ENCODE results near the gene PAPPA. TPM values are rescaled to one million over a fixed set of nuclear protein-coding genes. Genes with fewer than 3 reads are reported as not detected.
A peak's percentile ranks its signal among the peaks of the same experiment; 100 is the strongest.

The PAPPA gene
- total and polyA plus RNA-seq, 9 of the 15 experiments (the other 6 are each of a cell fraction or from before 2014, with no cell fraction given): 0.06 to 0.18 (median 0.11) TPM

- 19% methylated on average over 27 of the region's 27 CpGs for WGBS (ENCODE audit: insufficient coverage, low coverage, missing lambda C conversion rate)
- H3K36me3 ChIP-seq (ENCODE audit: control insufficient read depth, insufficient read depth, low read length): no peaks in the 10 kb centered on the region
- ATAC-seq (no peak), FAIRE-seq (no peak), DNase-seq (ENCODE audit: extremely low read depth in 1 of 4, low spot score in 3 of 4) (no peak)
- H3K4me2 ChIP-seq (ENCODE audit: insufficient read depth, low read length): no peak overlapping the region
- no peak overlapping the region for H2AFZ ChIP-seq (ENCODE audit: low read depth, low read length)
- no peaks in the 10 kb centered on the region for H4K20me1 ChIP-seq (replicated peaks; ENCODE audit: control insufficient read depth, insufficient read depth, low read length)
- TF ChIP-seq CTBP1 (IDR thresholded peaks at IDR 0.05; ENCODE audit: borderline replicate concordance) (0 out of 2 replicates have a peak, but pooled peaks have one; percentile 28), EHMT2 (IDR thresholded peaks at IDR 0.05) (no peak), L3MBTL2 (IDR thresholded peaks at IDR 0.05) (peak; percentile 26; the same call in 1 of the 2 replicates)
- intact Hi-C loops (cut with micrococcal nuclease) (no loop called here), in situ Hi-C loops (cut with MboI) (no loop called here)
- no peak overlapping the region for H3K27ac ChIP-seq (ENCODE audit: extremely low read depth, low read depth, low read length)
- no TSS peak for BruUV-seq (replicated peaks)
- H3K4me1 ChIP-seq (replicated peaks in 1 of 2; ENCODE audit: control insufficient read depth in 2 of 2, insufficient read depth in 2 of 2, low read length in 2 of 2): no peaks in the 10 kb centered on the region; a peak in 1 of 5 replicates
- H3K9ac ChIP-seq (ENCODE audit: insufficient read depth in 1 of 2, low read depth in 2 of 2, low read length in 2 of 2): no peak overlapping the region
- H3K9me3 ChIP-seq (replicated peaks; ENCODE audit: control insufficient read depth, insufficient read depth, low read depth, low read length): no peaks in the 10 kb centered on the region
- H3K4me3 ChIP-seq: no peak overlapping the region
- CTCF ChIA-PET (ENCODE audit: low intra/inter-chr PET ratio): no interaction called here
- no peaks in the 10 kb centered on the region for H3K79me2 ChIP-seq (ENCODE audit: control insufficient read depth, insufficient read depth, low read length)
- peaks cover 0 to 13% of the 10 kb centered on the region in 2 experiments; a peak in 2 of 5 replicates for H3K27me3 ChIP-seq (ENCODE audit: control insufficient read depth in 2 of 2, insufficient read depth in 2 of 2, low read length in 2 of 2)
- H3K9me1 ChIP-seq (ENCODE audit: control insufficient read depth, insufficient read depth, low read length): no peaks in the 10 kb centered on the region
- POLR2A ChIA-PET: no interaction called here
These were observed 34.1 kb downstream of the PAPPA start for GRCh38 chr9:116187570-116188170.

GRCh38 chr9:116189683-116190082 is 36.1 kb downstream of the PAPPA start:
- Histone ChIP-seq H3K4me3 (no peak overlapping the region), H3K4me2 (ENCODE audit: insufficient read depth, low read length) (no peak overlapping the region), H3K9me1 (ENCODE audit: control insufficient read depth, insufficient read depth, low read length) (no peaks in the 10 kb centered on the region), H3K27ac (ENCODE audit: extremely low read depth, low read depth, low read length) (no peak overlapping the region), H2AFZ (ENCODE audit: low read depth, low read length) (no peak overlapping the region), H3K79me2 (ENCODE audit: control insufficient read depth, insufficient read depth, low read length) (no peaks in the 10 kb centered on the region), H3K9me3 (replicated peaks; ENCODE audit: control insufficient read depth, insufficient read depth, low read depth, low read length) (no peaks in the 10 kb centered on the region), H4K20me1 (replicated peaks; ENCODE audit: control insufficient read depth, insufficient read depth, low read length) (no peaks in the 10 kb centered on the region), H3K4me1 (replicated peaks in 1 of 2; ENCODE audit: control insufficient read depth in 2 of 2, insufficient read depth in 2 of 2, low read length in 2 of 2) (no peaks in the 10 kb centered on the region; a peak in 1 of 5 replicates), H3K27me3 (ENCODE audit: control insufficient read depth in 2 of 2, insufficient read depth in 2 of 2, low read length in 2 of 2) (peaks cover 0 to 10% of the 10 kb centered on the region in 2 experiments; a peak in 2 of 5 replicates), H3K9ac (ENCODE audit: insufficient read depth in 1 of 2, low read depth in 2 of 2, low read length in 2 of 2) (no peak overlapping the region), H3K36me3 (ENCODE audit: control insufficient read depth, insufficient read depth, low read length) (no peaks in the 10 kb centered on the region)
- intact Hi-C loops (cut with micrococcal nuclease) (no loop called here), in situ Hi-C loops (cut with MboI) (no loop called here)
- no TSS peak for BruUV-seq (replicated peaks)
- ATAC-seq: no peak
- DNase-seq (ENCODE audit: extremely low read depth in 1 of 4, low spot score in 3 of 4): no peak
- WGBS (ENCODE audit: insufficient coverage, low coverage, missing lambda C conversion rate): 4% methylated on average over 5 of the region's 5 CpGs
- POLR2A ChIA-PET: interaction anchor here (0.9 kb wide), 1 partner anchor 30 kb away, joined by 4 read pairs; no protein-coding TSS in a partner anchor
- no peak for TF ChIP-seq MEF2A (IDR thresholded peaks at IDR 0.05; ENCODE audit: control insufficient read depth, low read depth, low read length)
- TF ChIP-seq CTCFL (IDR thresholded peaks at IDR 0.05; ENCODE audit: borderline replicate concordance, insufficient read depth, low read depth, low read length, poor library complexity, severe bottlenecking): no peak
- no peak for TF ChIP-seq NCOA6 (IDR thresholded peaks at IDR 0.05)
- peak; percentile 57; the same call in 1 of the 2 replicates for TF ChIP-seq C11orf30 (IDR thresholded peaks at IDR 0.05; ENCODE audit: low read depth)
- no peak for TF ChIP-seq MTF1 (CRISPR knock-in tag; IDR thresholded peaks at IDR 0.05; ENCODE audit: borderline replicate concordance)
- TF ChIP-seq ZNF316 (IDR thresholded peaks at IDR 0.05): peak; percentile 38; the same call in 1 of the 2 replicates
- TF ChIP-seq SRSF3 (IDR thresholded peaks at IDR 0.05; ENCODE audit: insufficient read depth, low read length): no peak
- TF ChIP-seq CHD1 (IDR thresholded peaks at IDR 0.05; ENCODE audit: low read length): no peak
- TF ChIP-seq MAFG (tag; conservative IDR thresholded peaks at IDR 0.05): 0 out of 2 replicates have a peak, but pooled peaks have one; percentile 29
- CTCF ChIA-PET (ENCODE audit: low intra/inter-chr PET ratio): no interaction called here
- FAIRE-seq: no peak
